NCI-H510A treated with DMSO at 0.1 percent for 48 hours (cell line): ENCODE measurements around the gene NAPB.

ENCODE experiments used
- DNase-seq: peaks from one replicate; lab custom pipeline; 2025; lab: John Stamatoyannopoulos, UW

Gene NAPB

DNA sequence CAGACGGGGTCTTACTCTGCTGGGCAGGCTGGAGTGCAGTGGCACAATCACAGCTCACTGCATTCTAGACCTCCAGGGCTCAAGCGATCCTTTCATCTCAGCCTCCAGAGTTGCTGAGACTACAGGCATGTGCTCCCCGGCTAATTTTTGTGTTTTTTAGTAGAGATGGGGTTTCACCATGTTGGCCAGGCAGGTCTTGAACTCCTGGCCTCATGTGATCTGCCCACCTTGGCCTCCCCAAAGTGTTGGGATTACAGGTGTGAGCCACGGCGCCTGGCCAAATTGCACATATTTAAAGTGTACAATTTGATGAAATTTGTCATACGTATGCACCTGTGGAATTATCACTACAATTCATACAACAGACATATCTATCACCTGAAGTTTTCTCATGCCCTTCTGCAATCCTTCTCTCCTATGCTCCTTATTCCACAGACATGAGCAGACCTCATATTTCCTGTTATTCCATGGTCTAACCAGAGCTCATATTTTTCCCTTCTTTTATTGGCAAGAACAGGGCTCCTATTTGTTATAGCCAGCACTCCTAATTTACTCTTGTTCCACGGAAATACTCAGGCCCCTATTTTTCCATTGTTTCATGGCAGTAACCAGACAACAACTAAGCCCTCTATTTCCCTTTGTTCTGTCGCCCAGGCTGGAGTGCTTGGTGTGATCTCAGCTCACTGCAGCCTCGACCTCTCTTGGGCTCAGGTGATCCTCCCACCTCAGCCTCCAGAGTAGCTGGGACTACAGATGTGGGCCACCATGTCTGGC, 16.0 kb upstream of the NAPB start:
- DNase-seq: no peak

DNA sequence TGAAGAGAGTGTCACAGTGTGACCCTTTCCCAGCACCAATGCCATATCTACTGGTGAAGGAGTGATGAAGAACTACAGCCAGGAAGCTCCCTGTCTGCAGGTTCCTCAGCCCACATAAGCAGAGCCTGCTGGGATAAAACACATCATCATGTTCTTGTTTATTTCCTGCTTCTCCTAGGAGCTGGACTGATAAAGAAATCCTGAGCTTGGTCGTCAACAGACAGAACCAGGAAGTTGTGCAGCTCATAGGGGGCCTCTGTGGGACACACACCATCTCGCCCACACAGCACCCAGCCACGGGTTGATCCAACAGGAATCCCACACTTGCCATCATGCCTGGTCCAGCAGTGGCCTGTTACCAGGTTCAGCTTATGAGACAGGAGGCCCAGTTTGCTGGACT, 15.4 kb upstream of the NAPB start:
- no peak for DNase-seq

DNA sequence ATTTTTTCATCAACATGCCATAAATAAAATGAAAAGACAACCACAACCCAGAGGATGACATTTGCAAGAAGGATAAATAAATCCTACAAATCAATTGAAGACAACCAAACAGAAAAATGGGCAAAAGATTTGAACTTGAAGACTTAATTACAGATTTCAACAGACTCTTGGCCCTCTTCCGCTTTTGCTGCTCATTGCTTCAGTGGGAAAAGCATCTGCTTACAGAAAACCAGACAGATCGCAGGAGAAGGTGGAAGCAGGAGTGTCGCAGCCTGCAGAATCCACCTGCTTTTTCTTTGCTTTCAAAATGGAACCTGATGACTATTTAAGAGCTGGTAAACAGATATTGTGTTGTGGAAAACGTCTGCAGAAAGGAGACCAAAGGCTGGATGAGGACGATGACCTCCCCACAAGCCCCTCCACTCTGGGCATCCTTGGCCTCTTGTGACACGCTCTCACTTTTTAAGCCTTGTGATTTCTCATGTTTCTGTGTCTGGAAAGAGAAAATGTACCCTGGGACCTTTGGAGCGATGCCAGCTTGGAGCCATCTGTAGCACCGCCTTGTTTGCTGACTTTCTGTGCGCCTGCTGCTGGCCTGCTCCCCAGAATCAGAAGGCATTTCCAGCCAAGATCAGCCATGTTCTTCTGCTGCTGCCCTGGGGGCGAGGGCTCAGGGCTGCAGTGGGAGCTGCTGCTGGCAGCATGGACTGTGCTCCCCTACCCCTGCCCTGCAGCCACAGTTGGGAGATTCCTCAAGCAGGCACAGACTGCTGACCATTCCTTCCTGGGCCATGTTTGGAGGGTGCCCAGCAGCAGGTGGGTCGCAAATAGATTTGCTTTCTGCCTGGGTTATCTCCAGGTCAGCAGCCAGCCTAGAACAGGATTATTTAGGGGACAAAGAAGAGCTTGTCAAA, 14.6 kb upstream of the NAPB start:
- no peak for DNase-seq

DNA sequence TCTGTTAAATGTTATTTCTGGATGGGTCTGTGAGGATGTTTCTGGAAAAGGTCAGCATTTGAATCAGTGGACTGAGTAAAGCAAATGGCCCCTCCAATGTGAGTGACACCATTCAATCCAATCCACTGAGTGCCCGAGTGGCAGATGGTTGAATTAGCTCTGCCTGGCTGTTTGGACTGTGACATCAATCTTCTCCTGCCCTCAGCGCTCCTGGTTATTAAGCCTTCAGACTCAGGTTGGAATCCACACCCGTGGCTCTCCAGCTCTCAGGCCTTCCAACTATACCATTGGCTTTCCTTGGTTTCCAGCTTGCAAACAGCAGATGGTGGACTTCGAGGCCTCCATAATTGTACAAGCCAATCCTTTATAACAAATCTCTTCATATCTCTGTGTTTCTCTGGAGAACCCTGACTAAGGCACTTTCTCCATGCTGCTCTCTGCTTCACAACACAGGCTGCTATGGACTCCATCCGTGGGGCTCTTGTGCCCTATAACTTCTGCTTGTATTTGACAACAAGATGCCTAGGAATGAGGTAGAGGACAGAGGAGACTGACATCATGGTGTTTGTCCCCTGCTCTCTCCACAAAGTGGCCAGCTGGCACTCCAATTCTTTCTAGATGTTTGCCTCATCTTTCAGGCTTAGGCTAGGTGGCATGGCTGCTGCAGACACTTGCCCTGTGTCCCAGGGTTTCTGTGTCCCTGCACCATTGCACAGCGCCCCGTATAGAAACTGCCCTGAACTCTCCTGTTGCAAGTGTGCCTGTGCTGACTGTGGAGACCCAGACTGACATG, 13.4 kb upstream of the NAPB start:
- no peak for DNase-seq

DNA sequence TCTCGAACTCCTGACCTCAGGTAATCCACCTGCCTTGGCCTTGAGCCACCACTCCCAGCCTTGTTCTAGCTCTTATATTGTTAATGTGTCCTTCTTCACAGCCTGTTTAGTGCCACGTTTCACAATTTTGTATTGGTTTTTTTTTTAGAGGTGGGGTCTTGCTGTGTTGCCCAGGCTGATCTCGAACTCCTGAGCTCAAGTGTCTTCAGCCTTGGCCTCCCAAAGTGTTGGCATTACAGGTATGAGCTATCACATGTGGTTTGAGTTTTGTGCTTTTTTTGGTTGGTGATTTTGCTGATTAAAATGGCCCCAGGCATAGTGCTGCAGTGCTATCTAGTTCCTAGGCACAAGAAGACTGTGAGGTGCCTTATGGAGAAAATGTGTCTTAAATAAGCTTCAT, 12.3 kb upstream of the NAPB start:
- DNase-seq: no peak

DNA sequence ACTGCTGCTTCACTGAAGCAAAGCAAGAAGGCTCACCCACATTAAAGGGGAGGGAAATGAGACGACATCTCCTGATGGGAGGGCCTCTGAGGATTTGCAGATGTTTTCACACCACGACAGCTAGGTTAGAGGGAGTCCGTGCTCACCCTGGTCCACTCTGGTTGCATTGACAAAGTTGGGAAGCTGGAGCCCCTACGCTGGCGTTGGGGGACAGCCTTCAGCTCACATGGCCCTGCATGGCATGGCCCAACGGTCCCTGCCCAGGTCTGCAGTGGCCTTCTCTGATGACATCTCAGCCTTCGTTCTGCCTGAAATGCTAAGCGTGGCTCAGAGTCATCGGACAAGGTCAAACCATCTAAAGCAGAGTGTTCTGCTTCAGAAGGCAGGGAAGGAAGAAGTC, 3.8 kb upstream of the NAPB start:
- no peak for DNase-seq

DNA sequence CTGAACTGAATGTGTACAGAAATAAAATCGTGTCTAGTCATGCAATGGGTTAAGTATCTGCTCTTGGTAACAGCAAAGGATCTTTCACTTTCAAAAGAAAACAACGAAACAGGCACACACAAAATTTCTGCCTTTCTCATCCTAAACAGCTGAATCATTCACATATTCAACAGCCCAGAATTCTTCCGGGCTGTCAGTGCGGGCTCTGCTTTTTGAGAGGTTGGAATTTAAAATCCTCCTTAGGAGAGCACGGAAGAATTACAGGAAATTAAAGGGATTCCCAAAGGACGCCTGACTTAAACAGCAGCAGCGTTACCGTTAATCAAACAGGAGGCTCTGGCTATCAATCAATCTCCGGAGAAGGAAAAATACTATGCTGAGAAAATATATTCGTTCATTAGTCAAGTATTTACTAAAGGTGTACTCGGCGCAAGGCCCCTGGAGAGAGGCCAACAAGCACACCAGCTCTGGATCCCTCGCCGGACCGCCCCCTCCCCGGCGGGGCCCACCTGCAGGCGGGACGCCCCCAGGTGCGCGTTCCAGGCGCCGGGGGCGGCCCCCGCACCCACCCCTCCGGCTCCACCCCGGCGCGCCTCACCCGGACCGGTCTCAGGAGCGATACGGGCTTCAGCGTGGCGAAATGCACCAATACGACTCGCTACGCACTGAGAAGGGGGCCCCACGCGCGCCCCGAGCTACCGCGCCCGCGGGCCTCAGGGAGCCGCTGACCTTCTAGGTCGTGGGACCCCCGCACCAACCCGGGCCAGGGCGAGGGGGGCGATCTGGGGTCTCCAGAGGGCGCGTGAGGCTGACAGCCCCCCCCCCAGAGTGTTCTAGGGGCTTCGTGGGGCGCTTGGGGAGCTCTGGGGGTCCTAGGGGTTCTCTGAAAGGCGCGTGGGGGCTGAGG, 1.0 kb downstream of the NAPB start:
- DNase-seq: peak; percentile 37

DNA sequence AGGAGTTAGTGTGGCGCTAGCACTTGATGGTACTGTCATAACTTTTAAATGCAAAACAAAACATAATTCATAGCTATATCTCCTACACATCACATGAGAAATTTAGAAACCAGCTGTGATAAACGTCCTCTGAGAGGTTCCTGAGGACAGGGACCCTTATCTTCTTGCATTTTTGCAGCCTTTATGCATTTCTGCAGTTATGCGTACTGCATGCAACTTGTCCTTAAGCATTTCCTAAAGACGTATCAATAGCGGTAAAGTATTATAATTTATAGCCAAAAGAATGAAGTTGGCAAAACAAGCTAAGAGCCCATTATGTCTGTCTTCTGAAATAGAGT, 1.7 kb downstream of the NAPB start:
- DNase-seq: no peak

DNA sequence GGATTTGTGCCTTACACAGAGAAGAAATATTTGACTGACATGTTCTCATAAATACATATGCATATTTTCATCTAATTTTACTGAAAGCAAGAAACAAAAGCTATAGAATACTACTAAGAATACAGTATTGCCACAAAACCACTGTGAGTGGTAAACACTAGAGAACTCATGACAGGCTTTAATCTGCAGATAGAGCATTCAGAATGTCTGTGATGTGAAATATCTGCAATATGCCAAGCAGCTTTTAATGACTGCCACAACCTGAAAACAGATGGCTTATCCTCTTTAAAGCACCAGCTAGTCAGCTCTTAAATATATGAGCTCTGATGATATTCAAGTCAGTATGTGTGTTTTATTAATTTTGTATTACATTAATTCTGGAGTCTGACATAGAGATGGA, 3.4 kb downstream of the NAPB start:
- DNase-seq: no peak

DNA sequence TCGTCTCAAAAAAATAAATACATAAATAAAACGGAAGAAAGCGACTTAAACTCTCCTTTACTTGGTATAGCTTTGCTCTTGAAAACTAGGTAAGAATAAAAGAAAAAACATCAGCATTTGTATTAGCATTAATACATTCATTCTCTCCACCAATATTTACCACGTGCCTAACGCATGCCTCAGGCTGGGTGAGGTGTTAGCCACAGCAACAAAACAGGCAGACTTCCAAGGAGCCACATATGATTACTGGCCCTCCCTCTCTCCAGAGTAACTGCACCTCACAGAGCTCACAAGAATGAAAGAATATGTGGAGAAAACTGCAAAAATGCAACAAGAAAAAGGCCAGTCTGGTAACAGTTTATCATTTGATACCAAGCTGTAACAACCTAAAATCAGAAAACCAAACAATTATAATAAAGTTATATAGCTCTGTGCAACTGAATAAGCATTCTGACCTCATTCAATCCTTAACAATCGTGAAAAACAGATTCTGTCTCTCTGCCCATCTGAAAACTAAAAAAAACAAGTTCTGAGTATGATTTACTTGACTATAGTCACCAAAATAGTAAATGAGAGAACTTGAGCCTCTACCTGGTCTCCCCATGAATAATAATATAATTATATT, 5.2 kb downstream of the NAPB start:
- DNase-seq: no peak

DNA sequence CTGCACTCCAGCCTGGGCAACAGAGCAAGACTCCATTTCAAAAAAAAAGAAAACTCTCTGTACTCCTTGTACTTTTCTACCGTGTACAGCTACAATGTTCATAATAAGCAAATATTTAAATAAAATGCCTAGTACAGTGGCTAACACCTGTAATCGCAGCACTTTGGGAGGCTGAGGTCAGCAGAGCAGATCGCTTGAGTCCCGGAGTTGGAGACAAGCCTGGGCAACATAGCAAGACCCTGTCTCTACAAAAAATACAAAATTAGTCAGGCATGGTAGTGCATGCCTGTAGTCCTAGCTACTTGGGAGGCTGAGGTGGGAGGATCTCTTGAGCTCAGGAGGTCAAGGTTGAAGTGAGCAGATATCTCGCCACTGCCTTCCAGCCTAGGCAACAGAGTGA, 5.7 kb downstream of the NAPB start:
- DNase-seq: no peak

DNA sequence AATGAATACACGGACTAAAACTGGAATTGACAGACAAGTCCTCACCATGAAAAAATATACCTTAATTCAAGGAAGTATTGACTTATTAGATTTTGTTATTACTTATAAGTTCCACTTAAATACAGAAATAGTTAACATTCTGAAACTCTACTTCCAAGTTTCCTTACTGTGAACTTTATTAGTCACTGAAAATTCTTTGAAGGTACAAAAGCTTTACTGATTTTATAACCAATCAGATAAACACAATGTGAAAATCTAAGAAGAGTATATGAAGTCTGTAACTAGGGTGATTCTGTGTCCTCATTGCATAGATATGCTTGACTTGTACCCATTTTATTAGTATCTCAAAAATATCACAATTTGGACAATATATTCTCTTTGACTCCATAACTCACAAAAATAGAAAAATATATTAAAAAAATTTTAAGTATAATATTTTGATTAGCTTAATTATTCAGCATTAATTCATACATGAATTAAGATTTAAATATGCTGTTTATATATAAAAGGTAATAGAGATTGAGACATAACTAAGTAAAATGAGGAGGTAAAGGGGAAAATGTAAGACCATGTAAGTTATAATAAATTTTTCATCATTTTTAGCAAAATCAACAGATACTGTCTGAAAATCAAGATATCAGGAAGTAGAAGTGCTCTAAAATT, 6.6 kb downstream of the NAPB start:
- DNase-seq: no peak

DNA sequence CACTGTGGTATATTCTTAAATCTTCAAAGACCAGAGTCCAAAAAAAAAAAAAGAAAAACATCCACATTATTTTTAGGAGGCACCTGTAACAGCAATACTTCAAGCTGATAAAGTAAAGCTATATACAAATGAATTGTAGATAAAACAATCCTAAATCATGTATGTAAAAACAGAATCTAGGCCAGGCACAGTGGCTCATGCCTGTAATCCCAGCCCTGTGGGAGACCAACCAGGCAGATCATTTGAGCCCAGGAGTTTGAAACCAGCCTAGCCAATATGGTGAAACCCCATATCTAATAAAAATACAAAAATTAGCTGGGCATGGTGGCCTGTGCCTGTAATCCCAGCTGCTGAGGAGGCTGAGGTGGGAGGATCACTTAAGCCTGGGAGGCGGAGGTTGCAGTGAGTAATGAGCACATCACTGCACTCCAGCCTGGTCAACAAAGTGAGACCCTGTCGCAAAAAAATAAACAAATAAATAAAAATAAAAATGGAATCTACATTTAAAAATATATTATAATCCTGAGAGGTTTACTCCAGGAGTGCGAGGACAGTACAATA, 7.3 kb downstream of the NAPB start:
- DNase-seq: no peak

DNA sequence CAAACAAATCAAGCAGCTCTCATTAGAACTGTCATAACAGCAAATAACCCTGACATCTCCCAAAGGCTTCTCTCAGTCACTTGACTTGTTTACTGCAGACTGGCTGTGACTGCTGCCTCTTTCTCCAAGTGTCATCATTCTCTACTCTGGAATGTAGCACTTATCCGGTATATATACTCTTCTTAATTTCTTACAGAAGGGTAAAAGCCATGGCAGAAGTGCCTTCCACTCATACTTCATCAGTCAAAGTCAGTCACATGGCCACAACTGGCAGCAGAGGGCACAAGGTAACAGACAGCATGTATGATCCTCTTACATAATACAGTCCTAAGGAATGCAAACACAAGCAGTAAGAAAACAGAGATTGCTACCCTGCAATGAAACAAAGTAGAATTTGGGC, 9.3 kb downstream of the NAPB start:
- DNase-seq: no peak

DNA sequence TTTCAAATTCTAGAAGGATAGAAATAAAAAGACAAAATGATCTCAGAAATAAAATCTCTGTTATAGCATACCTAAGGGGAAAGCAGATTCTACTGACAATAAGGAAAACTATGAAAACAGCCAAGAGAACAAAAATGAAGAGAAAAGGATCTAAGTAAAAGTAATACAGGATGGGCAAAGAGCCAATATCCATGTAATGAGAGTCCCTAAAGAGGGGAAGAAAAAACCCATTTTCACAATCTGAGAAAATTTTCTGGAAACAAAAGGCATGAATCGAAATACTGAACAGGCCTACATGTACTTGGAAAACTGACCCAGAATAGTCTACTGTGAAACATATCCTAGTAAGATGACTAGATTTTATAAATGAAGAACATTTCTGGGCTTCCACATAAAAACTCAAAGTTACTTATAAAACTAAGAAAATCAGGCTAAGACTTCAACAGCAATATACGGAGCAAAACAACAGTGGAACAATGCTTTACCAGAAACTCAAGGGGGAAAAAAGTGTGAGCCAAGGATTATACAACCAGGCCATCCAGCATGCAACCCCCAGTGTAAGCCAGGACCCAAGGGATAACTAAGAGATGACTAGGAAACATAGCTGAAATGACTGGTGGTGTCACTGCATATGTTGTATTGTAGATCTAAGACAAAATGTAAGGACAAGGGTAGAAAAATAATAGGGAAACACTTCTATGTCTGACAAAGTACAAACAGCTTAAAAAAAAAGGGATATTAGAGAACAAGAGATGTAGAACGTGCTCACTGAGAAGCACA, 10.2 kb downstream of the NAPB start:
- no peak for DNase-seq

DNA sequence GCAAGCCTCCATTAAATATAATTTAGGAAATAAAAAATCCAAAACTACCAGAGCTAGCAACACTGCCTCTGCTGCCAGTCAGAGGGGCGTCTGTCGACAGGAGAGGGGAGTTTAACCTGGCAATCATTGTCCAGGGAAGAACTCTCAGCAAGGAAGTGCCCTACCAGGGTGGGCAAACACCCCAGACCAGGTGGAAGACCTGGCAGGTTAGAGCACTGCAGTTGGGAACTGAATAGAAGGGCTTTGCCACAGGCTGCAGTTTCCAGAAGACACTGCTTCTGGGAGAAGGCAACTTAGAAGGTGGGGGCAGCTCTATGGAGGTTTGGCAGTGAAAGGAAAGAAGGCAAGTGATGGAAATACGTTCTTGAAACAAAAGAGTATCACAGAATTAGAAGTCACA, 11.5 kb downstream of the NAPB start:
- DNase-seq: no peak

DNA sequence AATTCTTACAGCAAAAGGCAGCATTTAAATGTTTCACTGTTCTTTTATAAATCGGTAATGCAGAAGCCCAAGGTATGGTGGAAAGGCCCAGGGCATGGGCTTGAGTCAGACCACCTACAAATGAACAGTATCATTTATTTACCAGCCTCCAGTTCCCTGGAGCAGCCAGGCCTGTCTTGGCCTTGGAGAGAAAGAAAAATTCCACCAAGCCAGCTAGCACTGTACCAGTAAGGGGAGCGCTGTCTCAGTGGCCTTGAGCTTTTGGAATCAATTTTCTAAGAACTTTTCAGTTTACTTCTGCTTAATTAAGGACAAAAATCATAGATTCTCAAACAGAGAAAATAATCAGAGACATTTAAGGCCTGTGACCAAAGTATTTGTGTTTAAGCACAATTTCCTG, 12.3 kb downstream of the NAPB start:
- no peak for DNase-seq

DNA sequence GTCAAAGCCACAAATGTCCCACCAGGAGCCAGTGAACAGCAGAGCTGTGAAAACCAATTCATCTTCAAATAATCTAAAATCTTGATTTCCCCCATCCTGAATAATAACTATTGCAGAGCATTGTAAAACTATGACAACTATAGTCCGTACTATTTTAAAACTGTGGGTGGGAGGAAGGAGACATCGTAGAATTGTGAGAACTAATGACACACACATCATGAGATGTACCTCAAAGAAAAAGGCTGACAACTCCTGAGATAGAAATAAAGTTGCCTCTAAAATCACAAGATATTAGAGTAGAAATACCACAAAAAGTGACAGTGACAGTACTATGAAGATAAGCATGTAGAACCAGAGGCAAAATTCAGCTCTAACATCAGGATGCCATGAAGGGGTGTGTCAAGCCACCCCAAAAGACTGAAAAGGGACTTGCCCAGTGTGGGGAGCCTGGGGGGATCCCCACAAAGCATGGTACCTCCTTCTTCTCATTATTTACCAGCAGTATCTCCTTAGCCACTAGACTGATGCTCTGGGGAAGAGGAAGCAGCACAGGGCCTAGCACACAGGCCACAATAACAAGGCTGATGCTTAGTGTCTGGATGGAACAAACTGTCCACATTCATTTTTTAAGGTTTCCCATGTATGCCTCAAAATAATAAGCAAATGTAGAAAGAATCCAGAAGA, 13.4 kb downstream of the NAPB start:
- DNase-seq: no peak

DNA sequence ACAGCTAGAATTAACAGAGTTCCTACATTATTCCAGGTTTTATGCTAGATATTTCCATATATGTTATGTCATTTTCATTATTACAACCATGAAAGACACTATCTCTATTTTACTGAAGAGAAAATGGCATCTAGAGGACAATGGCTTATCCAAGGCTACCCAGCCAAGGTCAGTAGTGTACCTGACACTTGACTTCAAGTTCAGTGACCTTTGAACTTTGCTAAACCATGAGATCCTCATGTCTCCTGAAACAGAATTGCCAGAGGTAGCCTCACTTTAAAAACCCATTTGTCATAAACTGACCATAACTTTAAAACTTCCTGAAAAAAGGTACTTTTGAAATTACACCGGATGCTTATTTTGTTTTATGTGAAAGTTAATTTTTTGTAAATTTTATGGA, 14.4 kb downstream of the NAPB start:
- no peak for DNase-seq
